Fibroblast of peridontal ligament (primary cell): ENCODE data around the gene ASTN2.

ENCODE experiments used
- DNase-seq: peaks from one replicate; pipeline ENCODE4 v3.0.0-alpha.2; 2010; ENCODE audit errors: extremely low read depth

The ASTN2 gene

GRCh38 chr9:116387934-116388698, 1026.7 kb downstream of the ASTN2 start:
- DNase-seq: no peak

- peak; percentile 42 for DNase-seq
These were observed 1030.9 kb downstream of the ASTN2 start for GRCh38 chr9:116383936-116384335.

- DNase-seq: no peak
These were observed 1031.7 kb downstream of the ASTN2 start for GRCh38 chr9:116383133-116383532.

GRCh38 chr9:116382053-116382452, 1032.8 kb downstream of the ASTN2 start:
- no peak for DNase-seq

- peak; percentile 25 for DNase-seq
These were observed 1033.5 kb downstream of the ASTN2 start for GRCh38 chr9:116381350-116381749.

GRCh38 chr9:116380496-116380995, 1034.3 kb downstream of the ASTN2 start:
- DNase-seq: peak; percentile 52

GRCh38 chr9:116379821-116380220, 1035.0 kb downstream of the ASTN2 start:
- DNase-seq: no peak

GRCh38 chr9:116378873-116379272, 1036.0 kb downstream of the ASTN2 start:
- DNase-seq: no peak

GRCh38 chr9:116377179-116377798, 1037.6 kb downstream of the ASTN2 start:
- DNase-seq: peak; percentile 58
